Nephron (organoid): Measurements from ENCODE around the gene DDX54.

Experiments
- H3K27ac Mint-ChIP-seq, 3 experiments: 2 replicates each; pipeline ENCODE4 v1.8.0; 2020; ENCODE audit warnings: mixed read lengths in 3 of 3, mild to moderate bottlenecking in 2 of 3, moderate library complexity in 1 of 3
- H3K27me3 Mint-ChIP-seq: 2 replicates; pipeline ENCODE4 v1.8.0; 2021; ENCODE audit warnings: low read depth, mild to moderate bottlenecking, moderate library complexity, mixed read lengths
- H3K36me3 Mint-ChIP-seq: 2 replicates; pipeline ENCODE4 v1.8.0; 2020; ENCODE audit warnings: low read depth, mixed read lengths
- H3K4me1 Mint-ChIP-seq: 2 replicates; pipeline ENCODE4 v1.8.0; 2020; ENCODE audit warnings: mixed read lengths
- H3K4me3 Mint-ChIP-seq, 3 experiments: 2 replicates each; pipeline ENCODE4 v1.8.0; 2020; ENCODE audit warnings: mild to moderate bottlenecking in 3 of 3, mixed read lengths in 3 of 3, moderate library complexity in 2 of 3
- H3K9me3 Mint-ChIP-seq: 2 replicates; pipeline ENCODE4 v1.8.0; 2020; ENCODE audit warnings: mixed read lengths
- TF ChIP-seq, protein P1 (sequence below), 3 experiments: fragments of 200-600 bp; sonication (generic); IDR thresholded peaks; one replicate each; pipeline ENCODE4 v1.5.0; 2021; ENCODE audit warnings: antibody characterized with exemption in 3 of 3; ENCODE audit not compliant: unreplicated experiment in 3 of 3

DDX54 gene, protein sequence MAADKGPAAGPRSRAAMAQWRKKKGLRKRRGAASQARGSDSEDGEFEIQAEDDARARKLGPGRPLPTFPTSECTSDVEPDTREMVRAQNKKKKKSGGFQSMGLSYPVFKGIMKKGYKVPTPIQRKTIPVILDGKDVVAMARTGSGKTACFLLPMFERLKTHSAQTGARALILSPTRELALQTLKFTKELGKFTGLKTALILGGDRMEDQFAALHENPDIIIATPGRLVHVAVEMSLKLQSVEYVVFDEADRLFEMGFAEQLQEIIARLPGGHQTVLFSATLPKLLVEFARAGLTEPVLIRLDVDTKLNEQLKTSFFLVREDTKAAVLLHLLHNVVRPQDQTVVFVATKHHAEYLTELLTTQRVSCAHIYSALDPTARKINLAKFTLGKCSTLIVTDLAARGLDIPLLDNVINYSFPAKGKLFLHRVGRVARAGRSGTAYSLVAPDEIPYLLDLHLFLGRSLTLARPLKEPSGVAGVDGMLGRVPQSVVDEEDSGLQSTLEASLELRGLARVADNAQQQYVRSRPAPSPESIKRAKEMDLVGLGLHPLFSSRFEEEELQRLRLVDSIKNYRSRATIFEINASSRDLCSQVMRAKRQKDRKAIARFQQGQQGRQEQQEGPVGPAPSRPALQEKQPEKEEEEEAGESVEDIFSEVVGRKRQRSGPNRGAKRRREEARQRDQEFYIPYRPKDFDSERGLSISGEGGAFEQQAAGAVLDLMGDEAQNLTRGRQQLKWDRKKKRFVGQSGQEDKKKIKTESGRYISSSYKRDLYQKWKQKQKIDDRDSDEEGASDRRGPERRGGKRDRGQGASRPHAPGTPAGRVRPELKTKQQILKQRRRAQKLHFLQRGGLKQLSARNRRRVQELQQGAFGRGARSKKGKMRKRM

DNA sequence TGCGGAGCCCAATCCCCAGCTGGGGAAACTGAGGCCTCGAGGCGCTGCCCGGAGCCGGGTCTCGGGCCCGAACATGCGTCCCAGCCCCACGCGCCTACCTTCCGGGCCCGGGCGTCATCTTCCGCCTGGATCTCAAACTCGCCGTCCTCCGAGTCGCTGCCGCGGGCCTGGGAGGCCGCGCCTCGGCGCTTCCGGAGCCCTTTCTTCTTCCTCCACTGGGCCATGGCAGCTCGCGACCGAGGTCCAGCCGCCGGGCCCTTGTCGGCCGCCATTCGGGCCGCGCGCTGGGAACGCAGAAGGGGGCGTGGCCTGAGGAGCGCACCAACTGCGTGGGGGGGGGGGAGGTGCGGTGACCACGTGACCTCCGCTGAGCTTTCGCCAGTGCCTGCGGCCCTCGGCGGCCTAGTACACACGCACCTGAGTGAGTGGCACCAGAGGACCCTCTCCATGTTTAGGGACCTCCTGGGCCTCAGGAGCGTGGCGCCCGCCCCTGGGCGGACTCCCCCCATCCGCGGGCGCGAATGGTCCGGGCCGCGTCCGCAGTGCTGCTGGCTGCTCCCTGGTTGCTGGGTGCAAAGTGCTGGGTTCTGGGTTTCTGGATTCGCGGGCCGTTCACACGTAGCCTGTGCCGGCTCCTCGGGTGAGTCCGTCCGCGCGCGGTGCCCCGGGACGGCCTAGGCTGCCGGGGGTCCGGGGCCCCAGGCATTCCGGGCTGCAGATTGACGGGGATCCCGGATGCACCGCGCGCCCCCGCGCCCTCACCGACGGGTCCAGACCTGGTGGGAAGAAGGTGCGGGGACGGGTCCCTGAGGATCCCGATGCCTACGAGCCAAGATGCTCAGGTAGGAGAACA, at the start of gene DDX54, which contains the start of gene RITA1:
DDX54 (minus strand) TSS at position 299 of the 853 bp plus-strand sequence; CDS start at position 272, 27 bp downstream.
RITA1 (plus strand) TSS at position 542 of the 853 bp plus-strand sequence. CDS start 1,026 bp downstream, outside the sequence.
- Mint-ChIP-seq H3K36me3 (peaks cover 31% of the 10 kb centered on the region), H3K4me3 (peak within 1 kb of the TSS; percentile 89 to 99 (median 95)), H3K4me1 (peaks cover 12% of the 10 kb centered on the region), H3K27ac (peak within 1 kb of the TSS; percentile 95 to 99 (median 96)), H3K9me3 (no peaks in the 10 kb centered on the region), H3K27me3 (no peaks in the 10 kb centered on the region)
- TF ChIP-seq, protein P1, sequence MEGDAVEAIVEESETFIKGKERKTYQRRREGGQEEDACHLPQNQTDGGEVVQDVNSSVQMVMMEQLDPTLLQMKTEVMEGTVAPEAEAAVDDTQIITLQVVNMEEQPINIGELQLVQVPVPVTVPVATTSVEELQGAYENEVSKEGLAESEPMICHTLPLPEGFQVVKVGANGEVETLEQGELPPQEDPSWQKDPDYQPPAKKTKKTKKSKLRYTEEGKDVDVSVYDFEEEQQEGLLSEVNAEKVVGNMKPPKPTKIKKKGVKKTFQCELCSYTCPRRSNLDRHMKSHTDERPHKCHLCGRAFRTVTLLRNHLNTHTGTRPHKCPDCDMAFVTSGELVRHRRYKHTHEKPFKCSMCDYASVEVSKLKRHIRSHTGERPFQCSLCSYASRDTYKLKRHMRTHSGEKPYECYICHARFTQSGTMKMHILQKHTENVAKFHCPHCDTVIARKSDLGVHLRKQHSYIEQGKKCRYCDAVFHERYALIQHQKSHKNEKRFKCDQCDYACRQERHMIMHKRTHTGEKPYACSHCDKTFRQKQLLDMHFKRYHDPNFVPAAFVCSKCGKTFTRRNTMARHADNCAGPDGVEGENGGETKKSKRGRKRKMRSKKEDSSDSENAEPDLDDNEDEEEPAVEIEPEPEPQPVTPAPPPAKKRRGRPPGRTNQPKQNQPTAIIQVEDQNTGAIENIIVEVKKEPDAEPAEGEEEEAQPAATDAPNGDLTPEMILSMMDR (IDR thresholded peaks at IDR 0.05; ENCODE audit: unreplicated experiment in 3 of 3) = no peak

DNA sequence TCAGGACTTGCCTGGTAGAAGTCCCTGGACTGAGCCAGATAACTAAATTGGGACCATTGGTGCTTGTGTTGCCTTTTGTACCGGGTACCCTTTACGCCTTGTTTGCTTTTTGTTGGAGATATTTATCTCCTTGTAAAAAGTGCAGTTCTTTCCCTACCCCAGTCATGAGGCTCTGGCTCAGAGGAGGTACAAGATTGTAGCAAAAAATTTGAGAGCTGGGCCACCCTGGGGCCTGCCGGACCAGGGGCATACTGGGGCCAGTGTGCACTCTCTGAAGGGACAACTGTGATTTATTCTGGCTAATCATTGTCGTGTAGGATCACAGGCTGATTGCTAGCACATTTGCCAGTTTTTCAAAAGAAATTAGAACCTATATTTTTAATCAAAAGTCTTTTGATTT, 49.2 kb upstream of the DDX54 start:
- Mint-ChIP-seq H3K27ac (peak overlapping the region in 1 of 3 experiments; percentile 45), H3K4me1 (peaks cover 56% of the 10 kb centered on the region), H3K36me3 (peaks cover 24% of the 10 kb centered on the region), H3K4me3 (no peak overlapping the region), H3K9me3 (no peaks in the 10 kb centered on the region), H3K27me3 (no peaks in the 10 kb centered on the region)
- TF ChIP-seq, protein P1 (IDR thresholded peaks at IDR 0.05; ENCODE audit: unreplicated experiment in 3 of 3) = no peak

DNA sequence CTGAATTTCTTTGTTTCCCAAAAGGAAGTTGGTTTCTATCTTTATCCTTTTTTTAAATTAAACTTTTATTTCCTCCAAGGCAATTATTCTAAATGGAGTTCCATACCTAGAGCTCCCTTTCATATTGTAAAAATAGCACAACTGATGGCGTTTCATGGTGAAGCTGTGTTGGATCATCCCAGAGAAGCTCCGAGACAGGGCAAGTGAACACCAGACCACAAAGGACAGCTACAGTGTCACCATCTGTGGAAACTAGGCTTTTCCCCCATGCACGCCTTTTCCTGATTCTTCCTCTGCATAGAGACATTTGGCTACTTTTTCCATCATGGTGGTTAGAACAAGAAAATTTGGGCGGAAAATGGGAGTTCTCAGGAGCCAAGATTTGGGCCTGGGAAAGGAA, 48.7 kb upstream of the DDX54 start:
- TF ChIP-seq, protein P1 (IDR thresholded peaks at IDR 0.05; ENCODE audit: unreplicated experiment in 3 of 3) = no peak
- Mint-ChIP-seq H3K36me3 (peaks cover 24% of the 10 kb centered on the region), H3K4me3 (no peak overlapping the region), H3K27ac (peak overlapping the region in 1 of 3 experiments; percentile 45), H3K9me3 (no peaks in the 10 kb centered on the region), H3K4me1 (peaks cover 51% of the 10 kb centered on the region), H3K27me3 (no peaks in the 10 kb centered on the region)

DNA sequence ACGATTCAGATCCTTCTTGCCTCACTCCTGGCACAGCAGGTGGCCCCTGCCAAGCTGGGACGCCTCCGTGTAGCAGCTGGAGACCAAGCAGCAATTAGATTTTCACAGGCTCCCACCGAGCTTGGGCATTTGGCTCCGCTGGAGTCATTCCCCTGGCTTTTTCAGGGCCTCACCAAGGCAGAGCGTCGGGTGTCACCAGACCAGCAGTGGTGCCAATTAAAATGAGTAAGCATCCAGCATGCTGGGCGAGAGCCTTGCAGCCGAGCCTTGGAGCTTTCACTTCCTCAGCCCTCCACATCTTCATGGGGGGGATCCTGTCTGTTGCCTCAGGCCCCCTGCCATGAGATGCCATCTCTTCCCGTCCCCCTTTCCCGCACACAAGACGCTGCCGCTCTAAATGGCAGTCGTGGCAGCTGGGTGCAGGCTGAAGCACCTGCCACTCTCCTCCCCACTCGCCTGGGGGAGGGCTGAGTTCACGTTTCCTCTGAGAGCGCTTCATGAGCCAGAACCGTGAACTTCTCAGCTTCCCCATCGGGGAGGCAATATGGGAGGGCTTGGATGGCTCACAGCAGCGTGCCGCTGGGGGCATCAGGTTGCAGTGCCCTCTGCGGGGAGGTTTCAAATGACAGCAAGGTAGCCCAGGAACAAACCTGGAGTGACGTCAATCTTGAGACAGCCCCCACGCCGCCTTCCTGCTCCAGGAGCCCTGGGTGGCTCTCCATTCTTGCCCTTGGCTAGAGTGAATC, 47.7 kb upstream of the DDX54 start:
- no peaks in the 10 kb centered on the region for H3K27me3 Mint-ChIP-seq
- H3K36me3 Mint-ChIP-seq = peaks cover 24% of the 10 kb centered on the region
- H3K4me3 Mint-ChIP-seq = peak overlapping the region in 2 of 3 experiments; percentile 41 to 57
- peaks cover 51% of the 10 kb centered on the region for H3K4me1 Mint-ChIP-seq
- no peaks in the 10 kb centered on the region for H3K9me3 Mint-ChIP-seq
- H3K27ac Mint-ChIP-seq = peak overlapping the region in 2 of 3 experiments; percentile 37 to 80
- TF ChIP-seq, protein P1 (IDR thresholded peaks at IDR 0.05; ENCODE audit: unreplicated experiment in 3 of 3) = no peak
